ENCODE measurements around the gene RGS17.

DNA sequence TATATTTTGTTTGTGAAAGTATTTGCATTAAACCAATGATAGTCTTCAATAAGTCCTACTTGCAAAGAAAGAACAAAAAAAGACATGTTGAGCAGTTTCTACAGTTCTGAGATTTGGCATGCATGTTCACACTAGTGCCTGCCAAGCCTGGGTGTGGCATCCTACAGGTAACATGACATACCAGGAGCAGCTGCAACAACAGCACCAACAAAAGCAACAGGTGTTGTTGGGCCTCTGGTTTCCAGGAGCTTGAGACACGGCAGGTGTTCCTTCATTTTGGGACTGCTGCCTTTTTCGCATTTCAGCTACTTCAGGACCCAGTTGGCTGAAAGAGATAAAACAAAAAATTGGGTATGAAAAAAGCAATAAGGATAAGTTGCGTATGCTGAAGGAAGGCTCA lies 87.4 kb downstream of the RGS17 start:
- no peak for TF ChIP-seq ZSCAN16 (tag by site-specific recombination; IDR thresholded peaks at IDR 0.05)
- TF ChIP-seq, protein P1, sequence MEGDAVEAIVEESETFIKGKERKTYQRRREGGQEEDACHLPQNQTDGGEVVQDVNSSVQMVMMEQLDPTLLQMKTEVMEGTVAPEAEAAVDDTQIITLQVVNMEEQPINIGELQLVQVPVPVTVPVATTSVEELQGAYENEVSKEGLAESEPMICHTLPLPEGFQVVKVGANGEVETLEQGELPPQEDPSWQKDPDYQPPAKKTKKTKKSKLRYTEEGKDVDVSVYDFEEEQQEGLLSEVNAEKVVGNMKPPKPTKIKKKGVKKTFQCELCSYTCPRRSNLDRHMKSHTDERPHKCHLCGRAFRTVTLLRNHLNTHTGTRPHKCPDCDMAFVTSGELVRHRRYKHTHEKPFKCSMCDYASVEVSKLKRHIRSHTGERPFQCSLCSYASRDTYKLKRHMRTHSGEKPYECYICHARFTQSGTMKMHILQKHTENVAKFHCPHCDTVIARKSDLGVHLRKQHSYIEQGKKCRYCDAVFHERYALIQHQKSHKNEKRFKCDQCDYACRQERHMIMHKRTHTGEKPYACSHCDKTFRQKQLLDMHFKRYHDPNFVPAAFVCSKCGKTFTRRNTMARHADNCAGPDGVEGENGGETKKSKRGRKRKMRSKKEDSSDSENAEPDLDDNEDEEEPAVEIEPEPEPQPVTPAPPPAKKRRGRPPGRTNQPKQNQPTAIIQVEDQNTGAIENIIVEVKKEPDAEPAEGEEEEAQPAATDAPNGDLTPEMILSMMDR (tag by site-specific recombination; IDR thresholded peaks at IDR 0.05): no peak
- TF ChIP-seq KLF10 (tag by site-specific recombination; IDR thresholded peaks at IDR 0.05): no peak
- TF ChIP-seq ZNF76 (tag by site-specific recombination; IDR thresholded peaks at IDR 0.05; ENCODE audit: borderline replicate concordance, low read depth): no peak
- TF ChIP-seq, protein P2, sequence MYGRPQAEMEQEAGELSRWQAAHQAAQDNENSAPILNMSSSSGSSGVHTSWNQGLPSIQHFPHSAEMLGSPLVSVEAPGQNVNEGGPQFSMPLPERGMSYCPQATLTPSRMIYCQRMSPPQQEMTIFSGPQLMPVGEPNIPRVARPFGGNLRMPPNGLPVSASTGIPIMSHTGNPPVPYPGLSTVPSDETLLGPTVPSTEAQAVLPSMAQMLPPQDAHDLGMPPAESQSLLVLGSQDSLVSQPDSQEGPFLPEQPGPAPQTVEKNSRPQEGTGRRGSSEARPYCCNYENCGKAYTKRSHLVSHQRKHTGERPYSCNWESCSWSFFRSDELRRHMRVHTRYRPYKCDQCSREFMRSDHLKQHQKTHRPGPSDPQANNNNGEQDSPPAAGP (tag by site-specific recombination; IDR thresholded peaks at IDR 0.05): no peak
- TF ChIP-seq ZBTB17 (tag by site-specific recombination; IDR thresholded peaks at IDR 0.05): no peak
- no peak for TF ChIP-seq ZNF175 (tag by site-specific recombination; IDR thresholded peaks at IDR 0.05)
- TF ChIP-seq ZBTB1 (tag by site-specific recombination; IDR thresholded peaks at IDR 0.05): no peak
